GM12801 (cell line): Measurements from ENCODE around the gene SLC37A3.

ENCODE experiments used
- TF ChIP-seq, protein P1 (sequence below): IDR thresholded peaks from one replicate; pipeline ENCODE4 v1.5.1; 2011; ENCODE audit warnings: control low read depth; ENCODE audit not compliant: insufficient read length; ENCODE audit errors: extremely low read depth

SLC37A3 gene

DNA sequence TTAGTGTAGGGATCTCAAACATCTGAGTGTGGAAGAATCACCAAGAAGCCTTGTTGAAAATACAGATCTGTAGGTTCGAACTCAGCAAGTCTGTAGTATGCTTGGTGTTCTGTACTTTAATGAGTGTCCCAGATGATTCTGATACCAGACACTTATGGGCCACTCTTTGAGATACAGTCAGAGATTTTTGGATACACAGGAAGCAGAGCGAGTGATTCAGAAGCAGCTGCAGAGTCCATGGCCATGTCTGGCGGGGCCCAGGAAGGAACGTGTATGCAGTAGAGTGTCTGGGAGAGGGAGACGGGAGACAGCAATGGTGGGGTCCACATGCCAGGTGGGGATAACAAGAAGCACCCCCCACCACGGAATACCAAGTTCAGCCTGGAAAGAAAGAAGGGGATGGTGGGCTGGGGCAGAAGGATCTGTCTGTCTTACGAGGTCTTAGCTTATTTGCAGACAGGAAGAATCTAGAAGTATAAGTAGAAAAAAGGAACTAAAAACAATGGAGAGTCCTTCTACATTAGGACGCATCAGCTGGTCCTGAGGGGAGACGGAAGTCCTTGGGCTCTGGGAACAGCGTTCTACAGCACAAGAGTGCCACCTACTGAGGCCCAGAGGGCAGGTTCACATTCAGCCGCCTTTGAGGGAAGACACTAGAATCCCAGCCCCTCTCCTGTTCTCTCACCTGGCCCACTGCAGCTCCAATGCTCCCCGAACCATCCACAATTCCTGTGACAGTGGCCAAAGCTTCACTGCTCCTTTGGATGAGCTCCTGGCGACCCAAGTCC is 55.4 kb downstream of the SLC37A3 start:
- TF ChIP-seq, protein P1, sequence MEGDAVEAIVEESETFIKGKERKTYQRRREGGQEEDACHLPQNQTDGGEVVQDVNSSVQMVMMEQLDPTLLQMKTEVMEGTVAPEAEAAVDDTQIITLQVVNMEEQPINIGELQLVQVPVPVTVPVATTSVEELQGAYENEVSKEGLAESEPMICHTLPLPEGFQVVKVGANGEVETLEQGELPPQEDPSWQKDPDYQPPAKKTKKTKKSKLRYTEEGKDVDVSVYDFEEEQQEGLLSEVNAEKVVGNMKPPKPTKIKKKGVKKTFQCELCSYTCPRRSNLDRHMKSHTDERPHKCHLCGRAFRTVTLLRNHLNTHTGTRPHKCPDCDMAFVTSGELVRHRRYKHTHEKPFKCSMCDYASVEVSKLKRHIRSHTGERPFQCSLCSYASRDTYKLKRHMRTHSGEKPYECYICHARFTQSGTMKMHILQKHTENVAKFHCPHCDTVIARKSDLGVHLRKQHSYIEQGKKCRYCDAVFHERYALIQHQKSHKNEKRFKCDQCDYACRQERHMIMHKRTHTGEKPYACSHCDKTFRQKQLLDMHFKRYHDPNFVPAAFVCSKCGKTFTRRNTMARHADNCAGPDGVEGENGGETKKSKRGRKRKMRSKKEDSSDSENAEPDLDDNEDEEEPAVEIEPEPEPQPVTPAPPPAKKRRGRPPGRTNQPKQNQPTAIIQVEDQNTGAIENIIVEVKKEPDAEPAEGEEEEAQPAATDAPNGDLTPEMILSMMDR, result no peak

DNA sequence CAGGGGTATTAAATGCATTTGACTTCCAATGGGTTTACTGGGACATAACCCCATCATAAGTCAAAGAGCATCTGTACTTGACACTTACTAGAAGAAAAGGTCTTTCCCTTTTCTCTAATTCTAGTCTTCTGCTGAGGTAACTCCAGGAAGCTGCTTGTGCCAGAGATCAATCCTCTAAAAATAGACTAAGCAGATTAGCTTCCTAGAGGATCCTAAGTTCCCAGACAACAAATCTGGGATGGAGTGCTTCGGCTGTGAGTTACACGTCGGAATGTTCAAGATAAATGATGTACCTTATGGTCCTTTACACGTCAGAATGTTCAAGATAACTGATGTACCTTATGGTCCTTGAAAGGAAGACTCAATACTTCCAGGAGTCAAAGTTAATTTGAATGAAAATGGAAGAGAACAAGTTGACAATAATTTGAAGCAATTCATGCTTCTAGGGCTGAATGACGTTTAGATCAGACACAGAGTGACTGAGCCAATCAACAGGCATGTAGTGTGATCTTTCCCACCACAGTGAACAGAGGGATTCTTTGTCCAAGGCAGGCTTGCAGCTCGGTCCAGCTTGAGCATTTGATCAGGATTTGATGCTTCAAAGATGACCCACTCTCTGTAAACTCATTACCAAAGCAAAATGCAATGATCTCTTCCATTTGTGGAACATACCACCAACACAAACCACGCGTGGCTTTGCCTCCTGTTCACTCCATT is 63.8 kb downstream of the SLC37A3 start:
- TF ChIP-seq, protein P1, result no peak

DNA sequence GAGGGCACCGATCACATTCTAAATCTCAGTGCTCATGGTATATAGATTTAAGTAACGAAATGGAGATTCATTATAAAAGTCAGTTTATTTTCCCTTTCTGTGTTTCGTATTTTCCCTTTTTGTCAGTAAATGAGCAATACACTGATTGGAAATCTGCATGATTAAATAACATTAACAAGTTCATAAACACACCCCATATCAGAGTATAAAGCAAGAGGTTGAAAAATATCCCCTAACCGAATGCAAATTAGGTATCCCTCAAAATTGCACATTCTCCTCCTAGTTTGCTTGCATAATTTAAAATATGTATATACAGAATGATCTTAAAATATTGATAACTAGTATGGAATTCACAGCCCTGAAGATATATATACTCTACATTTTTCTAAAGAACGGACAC is 64.6 kb downstream of the SLC37A3 start:
- TF ChIP-seq, protein P1, result no peak

DNA sequence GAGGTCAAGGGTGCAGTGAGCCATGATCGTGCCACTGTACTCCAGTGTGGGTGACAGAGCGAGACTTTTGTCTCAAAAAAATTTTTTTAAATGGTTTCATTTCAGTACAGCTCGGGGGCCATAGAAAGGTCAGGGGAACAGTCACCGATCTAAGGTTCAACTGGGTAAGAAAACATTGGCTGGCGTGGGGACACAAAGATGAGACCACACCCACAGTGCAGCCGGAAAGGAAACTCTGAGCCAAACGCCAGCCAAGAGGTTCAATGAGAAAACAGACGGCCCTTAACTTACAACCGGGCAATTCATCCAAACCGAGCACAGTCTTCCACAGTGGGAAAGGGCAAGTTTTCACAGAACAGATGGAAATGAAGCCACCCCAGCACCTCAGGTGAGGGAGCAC is 65.1 kb downstream of the SLC37A3 start:
- TF ChIP-seq, protein P1, result no peak

DNA sequence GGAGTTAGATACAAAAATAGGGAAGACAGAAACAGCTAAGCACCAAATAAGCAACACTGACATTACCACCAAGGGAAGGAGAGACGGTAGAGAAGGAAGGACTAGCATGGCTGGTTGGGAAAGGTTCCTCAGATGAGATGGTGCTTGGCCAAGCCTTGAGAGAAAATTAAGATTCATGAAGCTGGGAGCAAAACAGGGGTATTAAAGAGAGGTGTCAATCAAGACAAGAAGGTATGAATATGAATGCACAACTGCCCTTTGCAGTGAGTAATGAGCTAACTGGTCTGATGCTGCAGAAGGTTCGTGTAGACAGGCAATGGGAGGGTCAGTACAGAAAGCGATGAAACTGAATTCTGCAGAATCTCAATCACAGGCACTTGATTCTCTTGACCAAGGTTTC is 67.7 kb downstream of the SLC37A3 start:
- TF ChIP-seq, protein P1, result no peak

DNA sequence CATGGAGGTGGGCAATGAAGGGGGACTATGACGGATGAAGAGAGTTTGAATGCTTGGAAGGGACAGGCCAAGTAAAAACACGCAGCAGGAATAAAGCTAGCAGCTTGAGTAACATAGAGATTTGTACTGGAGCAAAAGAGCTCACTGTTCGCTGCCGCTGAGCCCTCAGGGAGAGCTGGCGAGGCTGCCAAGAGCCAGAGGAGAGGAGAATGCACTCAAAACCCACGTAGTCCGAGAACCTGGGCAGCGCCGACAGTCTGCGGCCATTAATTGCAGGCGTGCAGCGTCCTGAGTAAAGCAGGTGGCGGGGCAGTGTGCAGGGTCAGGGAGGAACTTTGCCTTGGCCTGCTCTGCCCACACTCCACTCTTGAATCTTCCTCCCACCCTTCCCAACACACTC is 68.2 kb downstream of the SLC37A3 start:
- TF ChIP-seq, protein P1, result no peak

DNA sequence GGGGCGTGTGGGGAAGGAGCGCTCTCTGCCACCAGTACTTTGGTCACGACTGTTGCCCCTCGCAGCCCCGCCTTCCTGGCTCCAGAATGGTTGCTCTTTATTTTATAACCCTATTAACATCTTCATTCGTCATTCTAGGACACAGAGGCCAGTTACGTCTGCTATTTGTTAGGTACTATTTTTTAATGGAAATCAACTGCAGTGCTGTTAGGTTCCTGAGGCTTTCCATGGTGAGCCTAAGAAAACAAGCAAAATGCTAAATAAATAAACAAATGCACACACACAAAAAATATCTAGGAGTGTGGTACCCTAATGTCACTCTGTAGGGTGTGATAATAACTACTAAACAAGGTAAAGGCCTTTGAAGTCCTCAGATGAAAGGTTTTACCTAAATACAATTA is 71.1 kb downstream of the SLC37A3 start:
- TF ChIP-seq, protein P1, result no peak
